Liver (tissue), 3 donors: ENCODE results near the gene MECP2.

ENCODE experiments used
- CTCF ChIP-seq: fragments of 150-350 bp; IDR thresholded peaks from 2 replicates; pipeline ENCODE4 v1.5.1; 2017; ENCODE audit warnings: improper control_type of control experiment, low read depth, low read length; ENCODE audit not compliant: missing input control
- TAF1 ChIP-seq: conservative IDR thresholded peaks from 2 replicates; pipeline ENCODE4 v1.6.1; 2016; ENCODE audit warnings: antibody characterized with exemption, mild to moderate bottlenecking
- TF ChIP-seq, protein P1 (sequence below): IDR thresholded peaks from 2 replicates; pipeline ENCODE4 v1.6.1; 2016; ENCODE audit warnings: antibody characterized with exemption
- TF ChIP-seq, protein P2 (sequence below): IDR thresholded peaks from 2 replicates; pipeline ENCODE4 v1.6.1; 2016; ENCODE audit warnings: antibody characterized with exemption, mild to moderate bottlenecking
- donor health status: healthy.
- donor health status: healthy.

- TF ChIP-seq, protein P1, sequence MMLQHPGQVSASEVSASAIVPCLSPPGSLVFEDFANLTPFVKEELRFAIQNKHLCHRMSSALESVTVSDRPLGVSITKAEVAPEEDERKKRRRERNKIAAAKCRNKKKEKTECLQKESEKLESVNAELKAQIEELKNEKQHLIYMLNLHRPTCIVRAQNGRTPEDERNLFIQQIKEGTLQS = no peak
- TF ChIP-seq, protein P2, sequence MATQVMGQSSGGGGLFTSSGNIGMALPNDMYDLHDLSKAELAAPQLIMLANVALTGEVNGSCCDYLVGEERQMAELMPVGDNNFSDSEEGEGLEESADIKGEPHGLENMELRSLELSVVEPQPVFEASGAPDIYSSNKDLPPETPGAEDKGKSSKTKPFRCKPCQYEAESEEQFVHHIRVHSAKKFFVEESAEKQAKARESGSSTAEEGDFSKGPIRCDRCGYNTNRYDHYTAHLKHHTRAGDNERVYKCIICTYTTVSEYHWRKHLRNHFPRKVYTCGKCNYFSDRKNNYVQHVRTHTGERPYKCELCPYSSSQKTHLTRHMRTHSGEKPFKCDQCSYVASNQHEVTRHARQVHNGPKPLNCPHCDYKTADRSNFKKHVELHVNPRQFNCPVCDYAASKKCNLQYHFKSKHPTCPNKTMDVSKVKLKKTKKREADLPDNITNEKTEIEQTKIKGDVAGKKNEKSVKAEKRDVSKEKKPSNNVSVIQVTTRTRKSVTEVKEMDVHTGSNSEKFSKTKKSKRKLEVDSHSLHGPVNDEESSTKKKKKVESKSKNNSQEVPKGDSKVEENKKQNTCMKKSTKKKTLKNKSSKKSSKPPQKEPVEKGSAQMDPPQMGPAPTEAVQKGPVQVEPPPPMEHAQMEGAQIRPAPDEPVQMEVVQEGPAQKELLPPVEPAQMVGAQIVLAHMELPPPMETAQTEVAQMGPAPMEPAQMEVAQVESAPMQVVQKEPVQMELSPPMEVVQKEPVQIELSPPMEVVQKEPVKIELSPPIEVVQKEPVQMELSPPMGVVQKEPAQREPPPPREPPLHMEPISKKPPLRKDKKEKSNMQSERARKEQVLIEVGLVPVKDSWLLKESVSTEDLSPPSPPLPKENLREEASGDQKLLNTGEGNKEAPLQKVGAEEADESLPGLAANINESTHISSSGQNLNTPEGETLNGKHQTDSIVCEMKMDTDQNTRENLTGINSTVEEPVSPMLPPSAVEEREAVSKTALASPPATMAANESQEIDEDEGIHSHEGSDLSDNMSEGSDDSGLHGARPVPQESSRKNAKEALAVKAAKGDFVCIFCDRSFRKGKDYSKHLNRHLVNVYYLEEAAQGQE = no peak
- TF ChIP-seq CTCF (no peak), TAF1 (no peak)
These were observed 39.1 kb downstream of the MECP2 start for GRCh38 chrX:154058214-154058997.
